ENCODE results near the gene RNF41. TPM values are rescaled to one million over a fixed set of nuclear protein-coding genes. Genes with fewer than 3 reads are reported as not detected.

RNF41 gene
- total and polyA plus RNA-seq, 8 donors, result 10.4 to 92.4 (median 35.7) TPM

DNA sequence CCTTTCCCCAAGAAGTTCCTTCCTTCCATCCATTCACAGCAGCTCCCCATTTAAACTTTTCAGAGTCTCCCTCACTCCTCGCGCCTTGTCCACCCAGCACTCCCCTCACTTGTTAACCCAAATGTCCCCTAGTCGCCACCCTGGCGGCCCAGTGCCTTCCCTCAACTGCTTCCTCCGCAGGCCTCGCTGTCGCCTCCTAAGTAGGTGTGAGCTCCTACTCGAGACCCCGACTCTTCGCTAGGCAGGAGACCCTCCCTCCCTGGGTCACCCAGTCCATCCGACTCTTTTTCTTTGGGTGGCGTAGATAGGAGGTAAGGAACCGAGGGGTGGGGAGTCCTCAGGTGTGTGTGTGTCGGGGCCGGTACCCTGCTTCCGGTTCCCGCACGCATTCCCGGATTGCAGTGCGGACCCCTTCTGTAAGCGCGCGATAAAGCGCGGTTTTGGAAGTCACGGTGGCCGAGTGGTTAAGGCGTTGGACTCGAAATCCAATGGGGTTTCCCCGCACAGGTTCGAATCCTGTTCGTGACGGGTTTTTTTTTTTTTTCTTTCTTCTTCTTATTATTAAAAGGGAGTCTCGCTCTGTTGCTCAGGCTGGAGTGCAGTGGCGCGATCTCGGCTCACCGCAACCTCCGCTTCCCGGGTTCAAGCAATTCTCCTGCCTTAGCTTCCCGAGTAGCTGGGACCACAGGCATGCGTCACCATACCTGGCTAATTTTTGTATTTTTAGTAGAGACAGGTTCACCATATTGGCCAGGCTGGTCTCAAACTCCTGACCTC lies 31.6 kb downstream of the RNF41 start:
- Histone ChIP-seq H3K4me1 (peaks cover 14 to 34% (median 22%) of the 10 kb centered on the region in 4 donors), H3K9me3 (no peaks in the 10 kb centered on the region), H3K4me3 (peak overlapping the region; percentile 85 to 98 (median 90)), H3K36me3 (peaks cover 12 to 18% (median 18%) of the 10 kb centered on the region in 4 donors), H3K27ac (peak overlapping the region; percentile 88 to 98 (median 95)), H3K27me3 (no peaks in the 10 kb centered on the region)
- intact Hi-C loops (cut with DNase I; ENCODE audit: low total_unique reads), result loop anchor here (5.0 kb wide), 1 partner anchor 58 kb away; no protein-coding TSS in a partner anchor
- peak in 2 of 3 donors; percentile 34 to 54 for TF ChIP-seq POLR2AphosphoS5 (IDR thresholded peaks at IDR 0.05)
- no peak for TF ChIP-seq EP300 (IDR thresholded peaks at IDR 0.05)
- DNase-seq, result peak; percentile 86 to 96
- 1% methylated on average over 42 of the region's 42 CpGs for WGBS, 5 donors

DNA sequence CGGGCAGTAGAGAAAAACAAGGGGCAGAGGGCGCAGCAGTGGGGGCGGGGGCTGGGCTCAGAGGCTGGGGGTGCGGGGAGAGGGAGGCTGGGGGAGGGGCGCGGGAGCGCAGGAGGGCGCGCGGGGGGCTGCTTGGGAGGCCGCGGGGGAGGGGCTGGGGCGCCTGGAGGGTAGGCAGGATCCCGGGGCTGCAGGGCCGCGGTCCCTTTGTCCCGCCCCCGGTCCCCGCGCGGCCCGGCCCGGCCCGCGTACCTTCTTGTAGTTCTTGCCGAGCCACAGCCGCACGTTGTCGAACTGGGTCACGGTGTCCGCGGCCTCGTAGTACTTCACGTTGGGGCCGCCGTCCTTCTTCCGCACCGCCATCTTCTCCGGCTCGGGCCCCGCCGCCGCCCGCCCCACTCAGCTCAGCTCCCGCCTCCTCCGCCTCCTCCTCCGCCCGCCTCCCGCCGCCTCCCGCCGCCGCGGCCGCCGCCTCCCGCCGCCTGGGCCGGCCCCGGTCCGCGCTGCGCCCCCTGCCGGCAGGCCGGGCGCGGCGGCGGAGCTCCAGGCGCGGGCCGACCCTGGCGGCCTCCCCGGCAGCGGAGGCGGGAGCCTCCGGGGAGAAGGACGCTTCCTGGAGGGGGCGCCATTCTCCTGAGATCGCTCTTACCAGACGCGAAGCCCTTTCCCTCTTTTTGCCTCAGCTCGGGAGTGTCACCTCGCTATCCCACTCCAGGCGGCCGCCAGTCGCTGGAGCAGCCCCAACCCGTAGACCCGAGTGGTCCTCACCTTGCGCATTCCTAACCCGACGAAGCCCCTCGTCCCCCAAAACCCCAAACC lies 32.4 kb downstream of the RNF41 start, which contains the start of gene SMARCC2:
SMARCC2 (minus strand) TSS at position 385 of the 819 bp plus-strand sequence; CDS start at position 363, 22 bp downstream.
- peaks cover 14 to 34% (median 22%) of the 10 kb centered on the region in 4 donors for H3K4me1 ChIP-seq

DNA sequence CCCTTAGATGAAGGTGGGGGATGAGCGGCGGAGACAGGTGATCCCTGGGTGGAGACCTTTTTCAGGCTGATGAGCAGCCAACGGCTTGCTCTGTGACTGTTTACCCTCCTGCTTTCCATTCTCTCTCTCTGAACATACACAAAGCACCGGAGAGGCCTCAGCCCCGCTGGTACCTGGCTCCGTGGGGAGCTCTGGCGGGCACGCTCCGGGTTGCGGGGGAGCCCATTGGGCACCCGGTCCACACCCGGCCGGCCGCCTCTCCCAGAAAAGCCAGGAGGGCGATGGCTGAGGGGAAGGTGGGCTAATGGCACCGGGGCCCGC lies 33.0 kb downstream of the RNF41 start:
- 0 to 1% (median 0%) methylated on average over 14 to 17 of the region's 17 CpGs for WGBS, 5 donors

More for the DNA sequence above, 32.4 kb downstream of the RNF41 start, which contains the start of gene SMARCC2:
- 1% methylated on average over 15 to 88 of the region's 93 CpGs for WGBS, 5 donors
- Histone ChIP-seq H3K4me3 (peak within 1 kb of the TSS; percentile 85 to 98 (median 90)), H3K27me3 (no peaks in the 10 kb centered on the region), H3K9me3 (no peaks in the 10 kb centered on the region), H3K36me3 (peaks cover 20 to 26% (median 26%) of the 10 kb centered on the region in 4 donors), H3K27ac (peak within 1 kb of the TSS; percentile 93 to 98 (median 95))
- peak; percentile 92 to 95 for DNase-seq
- peak in 2 of 3 donors; percentile 48 to 52 for TF ChIP-seq POLR2AphosphoS5 (IDR thresholded peaks at IDR 0.05)
- TF ChIP-seq, protein P1, sequence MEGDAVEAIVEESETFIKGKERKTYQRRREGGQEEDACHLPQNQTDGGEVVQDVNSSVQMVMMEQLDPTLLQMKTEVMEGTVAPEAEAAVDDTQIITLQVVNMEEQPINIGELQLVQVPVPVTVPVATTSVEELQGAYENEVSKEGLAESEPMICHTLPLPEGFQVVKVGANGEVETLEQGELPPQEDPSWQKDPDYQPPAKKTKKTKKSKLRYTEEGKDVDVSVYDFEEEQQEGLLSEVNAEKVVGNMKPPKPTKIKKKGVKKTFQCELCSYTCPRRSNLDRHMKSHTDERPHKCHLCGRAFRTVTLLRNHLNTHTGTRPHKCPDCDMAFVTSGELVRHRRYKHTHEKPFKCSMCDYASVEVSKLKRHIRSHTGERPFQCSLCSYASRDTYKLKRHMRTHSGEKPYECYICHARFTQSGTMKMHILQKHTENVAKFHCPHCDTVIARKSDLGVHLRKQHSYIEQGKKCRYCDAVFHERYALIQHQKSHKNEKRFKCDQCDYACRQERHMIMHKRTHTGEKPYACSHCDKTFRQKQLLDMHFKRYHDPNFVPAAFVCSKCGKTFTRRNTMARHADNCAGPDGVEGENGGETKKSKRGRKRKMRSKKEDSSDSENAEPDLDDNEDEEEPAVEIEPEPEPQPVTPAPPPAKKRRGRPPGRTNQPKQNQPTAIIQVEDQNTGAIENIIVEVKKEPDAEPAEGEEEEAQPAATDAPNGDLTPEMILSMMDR (IDR thresholded peaks at IDR 0.05), result peak in 5 of 7 experiments; percentile 27 to 82 (median 64)
- TF ChIP-seq EP300 (IDR thresholded peaks at IDR 0.05), result no peak
- intact Hi-C loops (cut with DNase I; ENCODE audit: low total_unique reads), result loop anchor here (5.0 kb wide), 1 partner anchor 57 kb away; no protein-coding TSS in a partner anchor

DNA sequence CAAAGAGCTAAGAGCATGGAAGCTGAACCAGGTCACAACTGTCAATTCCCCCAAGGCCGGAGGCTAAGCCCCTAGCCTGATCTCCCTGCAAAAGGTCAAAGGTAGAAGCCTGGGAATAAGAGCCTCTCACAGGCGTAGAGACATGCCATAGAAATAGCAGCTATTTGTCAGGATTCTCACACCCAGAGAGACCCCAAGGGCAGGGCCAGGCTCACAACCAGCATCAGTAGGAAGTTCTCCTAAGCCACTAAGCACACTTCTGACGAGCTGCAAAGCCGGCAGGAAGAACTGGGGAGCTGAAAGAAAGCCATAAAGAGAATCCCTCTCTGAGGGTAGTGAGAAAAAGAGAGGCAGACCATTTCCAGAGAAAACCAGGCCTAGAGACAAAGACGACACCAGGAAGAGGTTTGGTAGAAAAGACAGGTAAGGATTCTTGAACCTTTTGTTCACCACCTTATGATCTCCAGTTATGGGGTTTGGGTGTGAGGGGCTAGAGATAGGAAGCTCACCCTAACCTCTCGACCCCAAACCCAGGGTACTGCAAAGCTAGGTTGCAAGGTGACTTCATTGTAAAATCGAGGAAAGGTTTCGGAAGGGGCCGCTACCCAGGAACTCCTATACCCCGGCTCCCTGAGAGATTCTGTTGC lies 33.5 kb downstream of the RNF41 start:
- 6 to 10% (median 8%) methylated on average over 10 of the region's 10 CpGs for WGBS, 5 donors
- Histone ChIP-seq H3K4me3 (peak overlapping the region; percentile 85 to 98 (median 90)), H3K4me1 (peaks cover 14 to 34% (median 22%) of the 10 kb centered on the region in 4 donors), H3K27me3 (no peaks in the 10 kb centered on the region), H3K27ac (peak overlapping the region; percentile 93 to 98 (median 95)), H3K9me3 (no peaks in the 10 kb centered on the region), H3K36me3 (peaks cover 30 to 37% (median 36%) of the 10 kb centered on the region in 4 donors)
- TF ChIP-seq EP300 (IDR thresholded peaks at IDR 0.05) (no peak), POLR2A (IDR thresholded peaks at IDR 0.05) (no peak), POLR2AphosphoS5 (IDR thresholded peaks at IDR 0.05) (no peak)
- TF ChIP-seq, protein P1 (IDR thresholded peaks at IDR 0.05), result no peak
- intact Hi-C loops (cut with DNase I; ENCODE audit: low total_unique reads), result loop anchor here (5.0 kb wide), 1 partner anchor 56 kb away; no protein-coding TSS in a partner anchor
- peak in 1 of 2 donors; percentile 36 for DNase-seq

More for the DNA sequence above, 33.0 kb downstream of the RNF41 start:
- TF ChIP-seq POLR2AphosphoS5 (IDR thresholded peaks at IDR 0.05), result no peak
- TF ChIP-seq, protein P1 (IDR thresholded peaks at IDR 0.05), result no peak
- no peaks in the 10 kb centered on the region for H3K9me3 ChIP-seq
- H3K27me3 ChIP-seq, result no peaks in the 10 kb centered on the region
- peak overlapping the region; percentile 93 to 98 (median 95) for H3K27ac ChIP-seq
- H3K4me1 ChIP-seq, result peaks cover 14 to 34% (median 22%) of the 10 kb centered on the region in 4 donors
- H3K4me3 ChIP-seq, result peak overlapping the region; percentile 85 to 98 (median 90)
- intact Hi-C loops (cut with DNase I; ENCODE audit: low total_unique reads), result loop anchor here (5.0 kb wide), 1 partner anchor 56 kb away; no protein-coding TSS in a partner anchor
- peaks cover 25 to 32% (median 31%) of the 10 kb centered on the region in 4 donors for H3K36me3 ChIP-seq
- no peak for DNase-seq

All from stomach (tissue), 9 donors.